K562 (cell line): ENCODE results near the gene LYPD3. TPM values are rescaled to one million over a fixed set of nuclear protein-coding genes. Genes with fewer than 3 reads are reported as not detected.
A peak's percentile ranks its signal among the peaks of the same experiment; 100 is the strongest.

Experiments used
- ATAC-seq: fragments of 200-7000 bp; cut with Tn5 transposase; 3 replicates; pipeline ENCODE4 v1.9.1; 2020; ENCODE audit warnings: moderate library complexity
- BruUV-seq: library from RNA; stranded (reverse); fragments of 400-500 nt; replicated peaks from 2 replicates; lab custom pipeline; 2021; lab: Mats Ljungman, UMichigan
- CTCF ChIA-PET: fragments of 300-600 bp; formaldehyde crosslinking; extraction: SDS; loops from one replicate; lab custom pipeline; 2021; ENCODE audit warnings: low intra/inter-chr PET ratio; lab: Yijun Ruan, JAX
- POLR2A ChIA-PET: fragments of 300-600, 350-650 bp; sonication (Branson Sonifier 250); formaldehyde crosslinking; extraction: SDS; loops from one replicate; lab custom pipeline; 2021; ENCODE audit warnings: antibody characterized with exemption, inconsistent platforms; lab: Yijun Ruan, JAX
- DNase-seq, 4 experiments: peaks; one replicate each; pipeline versions ENCODE4 v3.0.0 to v3.0.0-alpha.2; 2011 to 2018; ENCODE audit warnings: low spot score in 3 of 4, mixed read lengths in 3 of 4; ENCODE audit errors: extremely low read depth in 1 of 4
- FAIRE-seq: peaks from 2 replicates; lab custom pipeline; 2011; peaks lifted over from hg19 to GRCh38; lab: Jason Lieb, UNC
- H2AFZ ChIP-seq: 2 replicates; pipeline ENCODE4 v1.6.0; 2011; ENCODE audit warnings: low read depth, low read length, control low read depth, inconsistent platforms
- H3K27ac ChIP-seq: fragments of 200-600 bp; 3 replicates; pipeline ENCODE4 v1.8.0; 2011; ENCODE audit warnings: low read depth, mild to moderate bottlenecking, control low read depth, inconsistent platforms, low read length, moderate library complexity, mixed read lengths; ENCODE audit errors: extremely low read depth
- H3K27me3 ChIP-seq, 2 experiments: fragments of 300-600 bp in 1 of 2; 2 replicates in 1 of 2; 3 replicates in 1 of 2; pipeline versions ENCODE4 v1.6.0 to v1.8.0; 2011; ENCODE audit warnings: inconsistent platforms in 2 of 2, low read length in 2 of 2, mild to moderate bottlenecking in 1 of 2, mixed read lengths in 1 of 2, moderate library complexity in 1 of 2; ENCODE audit not compliant: control insufficient read depth in 2 of 2, insufficient read depth in 2 of 2
- H3K36me3 ChIP-seq: fragments of 300-600 bp; 3 replicates; pipeline ENCODE4 v1.8.0; 2011; ENCODE audit warnings: mild to moderate bottlenecking, low read length, inconsistent platforms; ENCODE audit not compliant: control insufficient read depth, insufficient read depth
- H3K4me1 ChIP-seq, 2 experiments: fragments of 200-600 bp in 1 of 2; replicated peaks in 1 of 2; 2 replicates in 1 of 2; 3 replicates in 1 of 2; pipeline versions ENCODE4 v1.5.1 to v1.8.0; 2011; ENCODE audit warnings: inconsistent platforms in 2 of 2, low read length in 2 of 2, mild to moderate bottlenecking in 1 of 2, mixed read lengths in 1 of 2, moderate library complexity in 1 of 2; ENCODE audit not compliant: control insufficient read depth in 2 of 2, insufficient read depth in 2 of 2
- H3K4me2 ChIP-seq: 2 replicates; pipeline ENCODE4 v1.6.1; 2011; ENCODE audit warnings: low read length, control low read depth, inconsistent platforms, mixed read lengths; ENCODE audit not compliant: insufficient read depth
- H3K4me3 ChIP-seq: fragments of 200-600 bp; sonication (generic), shearing (Covaris generic); 2 replicates; pipeline ENCODE4 v1.5.1; 2016; ENCODE audit warnings: control low read depth, inconsistent platforms
- H3K79me2 ChIP-seq: fragments of 200-600 bp; 3 replicates; pipeline ENCODE4 v1.8.0; 2011; ENCODE audit warnings: low read length, inconsistent platforms; ENCODE audit not compliant: control insufficient read depth, insufficient read depth
- H3K9ac ChIP-seq, 2 experiments: 2 replicates each; pipeline versions ENCODE4 v1.6.0 to v1.6.1; 2011; ENCODE audit warnings: low read depth in 2 of 2, low read length in 2 of 2, control low read depth in 1 of 2, inconsistent platforms in 1 of 2, mild to moderate bottlenecking in 1 of 2, mixed read lengths in 1 of 2; ENCODE audit not compliant: insufficient read depth in 1 of 2
- H3K9me1 ChIP-seq: one replicate; pipeline ENCODE4 v1.6.0; 2011; ENCODE audit warnings: inconsistent platforms, mild to moderate bottlenecking, low read length, moderate library complexity; ENCODE audit not compliant: control insufficient read depth, insufficient read depth
- H3K9me3 ChIP-seq: replicated peaks from 2 replicates; pipeline ENCODE4 v1.5.1; 2011; ENCODE audit warnings: low read depth, low read length, inconsistent platforms; ENCODE audit not compliant: control insufficient read depth, insufficient read depth
- H4K20me1 ChIP-seq: replicated peaks from 2 replicates; pipeline ENCODE4 v1.6.1; 2011; ENCODE audit warnings: low read length, inconsistent platforms, mixed read lengths; ENCODE audit not compliant: control insufficient read depth, insufficient read depth
- GATAD2B ChIP-seq: fragments of 450-650 bp; IDR thresholded peaks from 2 replicates; pipeline ENCODE4 v1.6.1; 2017; ENCODE audit warnings: mild to moderate bottlenecking, borderline replicate concordance
- POLR2G ChIP-seq: fragments of 200-400 bp; formaldehyde crosslinking; IDR thresholded peaks from 2 replicates; pipeline ENCODE4 v1.6.1; 2017; ENCODE audit warnings: low read depth, mild to moderate bottlenecking, antibody characterized with exemption, low read length, moderate library complexity
- RBFOX2 ChIP-seq: fragments of 200-400 bp; formaldehyde crosslinking; IDR thresholded peaks from 2 replicates; pipeline ENCODE4 v1.6.1; 2017; ENCODE audit warnings: low read depth, mild to moderate bottlenecking, low read length, moderate library complexity
- SIX5 ChIP-seq, 2 experiments: IDR thresholded peaks; 2 replicates each; pipeline ENCODE4 v1.6.1; 2011; ENCODE audit warnings: low read length in 2 of 2, borderline replicate concordance in 1 of 2, low read depth in 1 of 2, mild to moderate bottlenecking in 1 of 2, moderate library complexity in 1 of 2; ENCODE audit not compliant: insufficient read depth in 1 of 2
- ZBTB33 ChIP-seq: sonication (generic); formaldehyde crosslinking; IDR thresholded peaks from 2 replicates; pipeline ENCODE4 v1.8.1; 2023; ENCODE audit warnings: mild to moderate bottlenecking, missing genetic modification reagents
- WGBS: fragments of 100-300 bp; shearing (Covaris generic); methylation state at CpG from one replicate; pipeline ENCODE4 v1.1.6; 2016; ENCODE audit warnings: low coverage, mixed read lengths; ENCODE audit not compliant: insufficient coverage; ENCODE audit errors: missing lambda C conversion rate; 5-methylcytosine and 5-hydroxymethylcytosine counted together
- in situ Hi-C: fragments of 300-500 bp; cut with MboI; formaldehyde crosslinking; loops from 4 replicates; pipeline ENCODE4 v1.15.0; 2018; ENCODE audit warnings: inconsistent platforms, mixed read lengths
- intact Hi-C: fragments of 100-400 bp; cut with micrococcal nuclease; formaldehyde crosslinking; loops from 2 replicates; pipeline ENCODE4 v1.14.2; 2022
- polyA plus RNA-seq, 8 experiments: library from polyadenylated mRNA; depleted of rRNA in 4 of 8; stranded (reverse) in 5 of 8; unstranded in 3 of 8; fragments of >200 nt; fragmentation: Nextera tagmentation in 2 of 8; fragmentation: Illumina TruSeq in 1 of 8; extraction: Ambion mirVana in 2 of 8; extraction: Trizol in 1 of 8; gene quantifications; 2 replicates each; pipeline versions ENCODE4 v1.2.1 to v1.2.3, GENCODE V29; 2011 to 2014; ENCODE audit warnings: inconsistent platforms in 1 of 8, missing spikeins in 1 of 8
- total RNA-seq, 7 experiments: library from RNA; depleted of rRNA in 6 of 7; stranded (reverse); fragments of >200 nt in 6 of 7; fragmentation: Illumina TruSeq in 2 of 7; extraction: Trizol in 2 of 7; gene quantifications; 2 replicates each; pipeline versions ENCODE4 v1.2.1 to v1.2.3, GENCODE V29; 2011 to 2021; ENCODE audit warnings: low replicate concordance in 1 of 7

LYPD3 gene
- total and polyA plus RNA-seq, 9 of the 15 experiments (the other 6 are each of a cell fraction or from before 2014, with no cell fraction given) = 0.04 to 0.33 (median 0.20) TPM; not detected in 1

- BruUV-seq = no TSS peak
- ATAC-seq (no peak), FAIRE-seq (no peak), DNase-seq (peak in 2 of 4 experiments; percentile 38 to 44)
- WGBS = 87% methylated on average over 39 of the region's 43 CpGs
- POLR2A ChIA-PET = no interaction called here
- no peak overlapping the region for H3K27ac ChIP-seq
- H2AFZ ChIP-seq = no peak overlapping the region
- peaks cover 21 to 33% of the 10 kb centered on the region in 2 experiments for H3K4me1 ChIP-seq
- no peaks in the 10 kb centered on the region for H3K79me2 ChIP-seq
- H3K9ac ChIP-seq = no peak overlapping the region
- CTCF ChIA-PET = no interaction called here
- peak; percentile 61 for TF ChIP-seq ZBTB33 (CRISPR knock-in tag)
- no peak for TF ChIP-seq GATAD2B
- peak; percentile 40 for TF ChIP-seq RBFOX2
- 0 out of 2 replicates have a peak, but pooled peaks have one; percentile 17 for TF ChIP-seq POLR2G
- no peak for TF ChIP-seq SIX5 (IDR thresholded peaks at IDR 0.05; ENCODE audit: borderline replicate concordance in 1 of 2, insufficient read depth in 1 of 2, low read depth in 1 of 2, low read length in 2 of 2)
- H3K9me3 ChIP-seq = no peaks in the 10 kb centered on the region
- no peak overlapping the region for H3K4me3 ChIP-seq
- no peaks in the 10 kb centered on the region for H3K9me1 ChIP-seq
- in situ Hi-C loops (no loop called here), intact Hi-C loops (loop anchor here (5.0 kb wide), 2 partner anchors 40 to 55 kb away; no protein-coding TSS in a partner anchor)
- no peaks in the 10 kb centered on the region for H3K27me3 ChIP-seq
- no peaks in the 10 kb centered on the region for H4K20me1 ChIP-seq
- no peak overlapping the region for H3K4me2 ChIP-seq
- no peaks in the 10 kb centered on the region for H3K36me3 ChIP-seq
Observed at GRCh38 chr19:43501661-43502418, 36.4 kb upstream of the LYPD3 start.
